ENCODE data around the gene CAMK2A. TPM values are rescaled to one million over a fixed set of nuclear protein-coding genes. Genes with fewer than 3 reads are reported as not detected.
A peak's percentile ranks its signal among the peaks of the same experiment; 100 is the strongest.

CAMK2A gene
- total RNA-seq, 2 donors from 2014 or later = 0.05 to 0.61 TPM

- TF ChIP-seq CTCF (IDR thresholded peaks at IDR 0.05) = no peak
- DNase-seq = no peak
- intact Hi-C loops (cut with DNase I) = no loop called here
- Histone ChIP-seq H3K27me3 (no peaks in the 10 kb centered on the region), H3K36me3 (no peaks in the 10 kb centered on the region), H3K9ac (ENCODE audit: low read depth in 2 of 2, low read length in 2 of 2) (peak overlapping the region in 1 of 2 donors; percentile 19), H3K27ac (peak overlapping the region; percentile 9), H3K4me3 (no peak overlapping the region), H3K9me3 (no peaks in the 10 kb centered on the region), H3K4me1 (peaks cover 22% of the 10 kb centered on the region)
Measured at GRCh38 chr5:150175076-150175475, 114.5 kb downstream of the CAMK2A start.

- Histone ChIP-seq H3K9ac (ENCODE audit: low read depth in 2 of 2, low read length in 2 of 2) (peak overlapping the region in 1 of 2 donors; percentile 13), H3K9me3 (no peaks in the 10 kb centered on the region), H3K4me3 (no peak overlapping the region), H3K36me3 (no peaks in the 10 kb centered on the region), H3K27me3 (no peaks in the 10 kb centered on the region), H3K27ac (peak overlapping the region; percentile 7), H3K4me1 (peaks cover 14% of the 10 kb centered on the region)
- no peak for TF ChIP-seq CTCF (IDR thresholded peaks at IDR 0.05)
- intact Hi-C loops (cut with DNase I) = no loop called here
- no peak for DNase-seq
Measured at GRCh38 chr5:150174285-150174684, 115.3 kb downstream of the CAMK2A start.

- H3K36me3 ChIP-seq = no peaks in the 10 kb centered on the region
- no peaks in the 10 kb centered on the region for H3K9me3 ChIP-seq
- peak; percentile 38 for DNase-seq
- H3K27me3 ChIP-seq = no peaks in the 10 kb centered on the region
- peaks cover 12% of the 10 kb centered on the region for H3K4me1 ChIP-seq
- no peak overlapping the region for H3K4me3 ChIP-seq
- peak overlapping the region in 1 of 2 donors; percentile 42 for H3K9ac ChIP-seq (ENCODE audit: low read depth in 2 of 2, low read length in 2 of 2)
- TF ChIP-seq CTCF (IDR thresholded peaks at IDR 0.05) = no peak
- intact Hi-C loops (cut with DNase I) = no loop called here
- no peak overlapping the region for H3K27ac ChIP-seq
Measured at GRCh38 chr5:150173161-150173560, 116.4 kb downstream of the CAMK2A start.

GRCh38 chr5:150172556-150172955 is 117.0 kb downstream of the CAMK2A start:
- Histone ChIP-seq H3K4me1 (peaks cover 12% of the 10 kb centered on the region), H3K27ac (peak overlapping the region; percentile 34)
- intact Hi-C loops (cut with DNase I) = no loop called here

GRCh38 chr5:150172145-150172544 is 117.4 kb downstream of the CAMK2A start:
- H3K27me3 ChIP-seq = peaks cover 1% of the 10 kb centered on the region
- no peak for TF ChIP-seq CTCF (IDR thresholded peaks at IDR 0.05)
- intact Hi-C loops (cut with DNase I) = no loop called here
- peak overlapping the region in 1 of 2 donors; percentile 42 for H3K9ac ChIP-seq (ENCODE audit: low read depth in 2 of 2, low read length in 2 of 2)
- DNase-seq = peak; percentile 62
- H3K4me1 ChIP-seq = peaks cover 12% of the 10 kb centered on the region
- peak overlapping the region; percentile 34 for H3K27ac ChIP-seq
- no peaks in the 10 kb centered on the region for H3K36me3 ChIP-seq
- H3K4me3 ChIP-seq = no peak overlapping the region
- H3K9me3 ChIP-seq = no peaks in the 10 kb centered on the region

More at GRCh38 chr5:150172556-150172955, 117.0 kb downstream of the CAMK2A start:
- DNase-seq = no peak
- Histone ChIP-seq H3K9ac (ENCODE audit: low read depth in 2 of 2, low read length in 2 of 2) (peak overlapping the region in 1 of 2 donors; percentile 42), H3K4me3 (no peak overlapping the region), H3K36me3 (no peaks in the 10 kb centered on the region), H3K9me3 (no peaks in the 10 kb centered on the region), H3K27me3 (no peaks in the 10 kb centered on the region)
- TF ChIP-seq CTCF (IDR thresholded peaks at IDR 0.05) = no peak

Other genes with a start within 250 kb of the CAMK2A start
- gene CSF1R, start 203.2 kb downstream of the CAMK2A start, total RNA-seq = 10 to 100 TPM in 1 of 2 donors, 1 to 10 TPM in 1; 7.2 to 26.1 TPM
- gene PDGFRB, start 133.9 kb downstream of the CAMK2A start, total RNA-seq = 10 to 100 TPM in 1 of 2 donors, 1 to 10 TPM in 1; 8.6 to 18.1 TPM
- gene CDX1, start 123.0 kb downstream of the CAMK2A start, total RNA-seq = 100 to 1,000 TPM; 299 to 498 TPM
- gene SLC6A7, start 99.7 kb downstream of the CAMK2A start, total RNA-seq = 10 to 100 TPM in 1 of 2 donors, 1 to 10 TPM in 1; 5.0 to 24.9 TPM
- under 1 TPM; 0.17 to 0.69 TPM for gene ARSI, start 13.1 kb upstream of the CAMK2A start, total RNA-seq
- gene TCOF1, start 67.9 kb upstream of the CAMK2A start, total RNA-seq = 10 to 100 TPM; 17.3 to 68.5 TPM
- 100 to 1,000 TPM; 200 to 485 TPM for gene CD74, start 123.1 kb upstream of the CAMK2A start, total RNA-seq
- 1,000 to 10,000 TPM; 1,643 to 1,700 TPM for gene RPS14, start 160.0 kb upstream of the CAMK2A start, total RNA-seq
- gene NDST1, start 218.4 kb upstream of the CAMK2A start, total RNA-seq = 10 to 100 TPM; 37.4 to 51.3 TPM

All from colonic mucosa (tissue), 4 donors.